Urinary bladder (tissue), 2 donors: ENCODE data around the gene SERPINB1. TPM values are rescaled to one million over a fixed set of nuclear protein-coding genes. Genes with fewer than 3 reads are reported as not detected.

ENCODE experiments used
- polyA plus RNA-seq: library from polyadenylated mRNA; stranded (reverse); fragments of 200-250 nt; gene quantifications from one replicate; pipeline ENCODE4 v1.2.3, GENCODE V29; 2013
- small RNA-seq: library from RNA; depleted of rRNA; stranded (forward); fragments of <200 nt; gene quantifications from one replicate; pipeline ENCODE3, GENCODE V24; 2014
- total RNA-seq: library from RNA; depleted of rRNA; stranded (reverse); fragments of >200 nt; gene quantifications from one replicate; pipeline ENCODE4 v1.2.3, GENCODE V29; 2014
- donor health status: healthy.

The SERPINB1 gene
- total and polyA plus RNA-seq, 2 donors = 15.9 to 29.3 TPM

Small RNA genes lying within 50 kb of the gene (small RNA-seq; reads per million reads assigned to genes)
- gene MIR4645 = 0.30 reads per million, percentile 9 among the genes with 10 or more reads in this experiment

Other genes starting within 250 kb of the SERPINB1 start
- gene MYLK4, start 90.9 kb downstream of the SERPINB1 start, total RNA-seq = 4.0 TPM
- 0.42 TPM for gene MYLK4, start 90.9 kb downstream of the SERPINB1 start, polyA plus RNA-seq
- 31.5 TPM for gene WRNIP1, start 76.5 kb downstream of the SERPINB1 start, total RNA-seq
- gene WRNIP1, start 76.5 kb downstream of the SERPINB1 start, polyA plus RNA-seq = 42.1 TPM
- gene SERPINB9, start 61.4 kb upstream of the SERPINB1 start, total RNA-seq = 8.2 TPM
- 4.4 TPM for gene SERPINB9, start 61.4 kb upstream of the SERPINB1 start, polyA plus RNA-seq
- gene SERPINB6, start 129.7 kb upstream of the SERPINB1 start, total RNA-seq = 58.8 TPM
- gene SERPINB6, start 129.7 kb upstream of the SERPINB1 start, polyA plus RNA-seq = 130 TPM
- gene NQO2, start 158.0 kb upstream of the SERPINB1 start, total RNA-seq = 8.7 TPM
- gene NQO2, start 158.0 kb upstream of the SERPINB1 start, polyA plus RNA-seq = 25.5 TPM
- gene RIPK1, start 226.6 kb upstream of the SERPINB1 start, total RNA-seq = 24.5 TPM
- gene RIPK1, start 226.6 kb upstream of the SERPINB1 start, polyA plus RNA-seq = 22.4 TPM